Suprapubic skin (tissue), 4 donors: ENCODE data around the gene SCRN1.

Source experiments
- POLR2A ChIP-seq, 2 donors: fragments of 450-650 bp; IDR thresholded peaks; one replicate each; pipeline ENCODE4 v1.6.1; 2017; ENCODE audit warnings: antibody characterized with exemption in 2 of 2, mild to moderate bottlenecking in 2 of 2, moderate library complexity in 2 of 2
- POLR2AphosphoS5 ChIP-seq, 3 donors: sonication (generic); formaldehyde crosslinking; IDR thresholded peaks; one replicate each; pipeline ENCODE4 v1.6.1; 2017; ENCODE audit warnings: antibody characterized with exemption in 3 of 3
- TF ChIP-seq, protein P1 (sequence below), 2 donors: fragments of 200-600 bp in 1 of 2; fragments of 450-650 bp in 1 of 2; sonication (generic) in 1 of 2; IDR thresholded peaks; one replicate each; pipeline ENCODE4 v1.5.1; 2016 to 2019; ENCODE audit warnings: antibody characterized with exemption in 2 of 2, mild to moderate bottlenecking in 1 of 2, moderate library complexity in 1 of 2

- TF ChIP-seq, protein P1, sequence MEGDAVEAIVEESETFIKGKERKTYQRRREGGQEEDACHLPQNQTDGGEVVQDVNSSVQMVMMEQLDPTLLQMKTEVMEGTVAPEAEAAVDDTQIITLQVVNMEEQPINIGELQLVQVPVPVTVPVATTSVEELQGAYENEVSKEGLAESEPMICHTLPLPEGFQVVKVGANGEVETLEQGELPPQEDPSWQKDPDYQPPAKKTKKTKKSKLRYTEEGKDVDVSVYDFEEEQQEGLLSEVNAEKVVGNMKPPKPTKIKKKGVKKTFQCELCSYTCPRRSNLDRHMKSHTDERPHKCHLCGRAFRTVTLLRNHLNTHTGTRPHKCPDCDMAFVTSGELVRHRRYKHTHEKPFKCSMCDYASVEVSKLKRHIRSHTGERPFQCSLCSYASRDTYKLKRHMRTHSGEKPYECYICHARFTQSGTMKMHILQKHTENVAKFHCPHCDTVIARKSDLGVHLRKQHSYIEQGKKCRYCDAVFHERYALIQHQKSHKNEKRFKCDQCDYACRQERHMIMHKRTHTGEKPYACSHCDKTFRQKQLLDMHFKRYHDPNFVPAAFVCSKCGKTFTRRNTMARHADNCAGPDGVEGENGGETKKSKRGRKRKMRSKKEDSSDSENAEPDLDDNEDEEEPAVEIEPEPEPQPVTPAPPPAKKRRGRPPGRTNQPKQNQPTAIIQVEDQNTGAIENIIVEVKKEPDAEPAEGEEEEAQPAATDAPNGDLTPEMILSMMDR (IDR thresholded peaks at IDR 0.05), result no peak
- TF ChIP-seq POLR2AphosphoS5 (IDR thresholded peaks at IDR 0.05) (peak in 2 of 3 donors; percentile 25 to 53), POLR2A (IDR thresholded peaks at IDR 0.05) (no peak)
These were observed 36.8 kb upstream of the SCRN1 start, which contains the start of gene FKBP14 for GRCh38 chr7:30026229-30027064.
